GM21619 (cell line): ENCODE measurements around the gene TRIB2.

Experiments used
- ATAC-seq: cut with Tn5 transposase; IDR thresholded peaks from one replicate; pipeline ENCODE4 v1.9.1; 2021; ENCODE audit not compliant: unreplicated experiment

Gene TRIB2

DNA sequence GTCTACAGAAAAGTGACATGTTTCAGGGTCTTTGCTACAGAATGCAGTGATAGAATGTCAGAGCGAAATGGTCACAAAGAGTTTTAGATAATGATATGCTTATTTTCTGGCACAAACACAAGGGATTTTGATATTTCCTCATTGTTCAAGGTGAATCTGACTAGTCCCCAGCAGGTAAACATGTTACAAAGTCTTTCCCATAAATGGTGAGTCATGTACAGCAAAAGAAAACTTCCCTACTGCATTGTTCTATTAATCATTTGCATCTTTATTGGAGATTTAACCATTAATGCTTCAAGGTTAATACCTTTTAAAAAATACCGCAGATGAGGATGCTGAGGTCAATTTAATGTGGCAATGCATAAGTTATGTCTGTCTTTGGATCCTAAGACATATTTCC lies 19.1 kb upstream of the TRIB2 start:
- ATAC-seq: no peak

DNA sequence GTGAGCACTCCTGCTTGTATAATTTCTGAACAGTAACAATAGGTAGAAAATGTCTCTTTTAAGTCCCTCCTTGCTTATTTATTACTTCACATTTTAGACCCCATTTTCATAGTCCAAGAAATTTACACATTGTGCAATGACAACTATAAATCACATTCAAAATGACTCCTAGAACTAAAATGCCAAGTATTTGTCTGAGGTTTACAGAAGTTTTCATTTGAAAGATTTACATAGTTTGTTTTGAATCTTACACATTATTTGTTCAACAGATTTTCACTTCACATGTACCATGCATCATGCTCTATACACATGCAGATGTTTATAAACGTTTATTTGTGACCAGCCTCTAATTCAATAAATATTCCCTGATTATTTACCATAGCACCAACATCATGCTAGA lies 15.7 kb upstream of the TRIB2 start:
- ATAC-seq: no peak

GRCh38 chr2:12701786-12702167 lies 15.0 kb upstream of the TRIB2 start:
- no peak for ATAC-seq

- no peak for ATAC-seq
These were observed 14.3 kb upstream of the TRIB2 start for GRCh38 chr2:12702168-12703121.

DNA sequence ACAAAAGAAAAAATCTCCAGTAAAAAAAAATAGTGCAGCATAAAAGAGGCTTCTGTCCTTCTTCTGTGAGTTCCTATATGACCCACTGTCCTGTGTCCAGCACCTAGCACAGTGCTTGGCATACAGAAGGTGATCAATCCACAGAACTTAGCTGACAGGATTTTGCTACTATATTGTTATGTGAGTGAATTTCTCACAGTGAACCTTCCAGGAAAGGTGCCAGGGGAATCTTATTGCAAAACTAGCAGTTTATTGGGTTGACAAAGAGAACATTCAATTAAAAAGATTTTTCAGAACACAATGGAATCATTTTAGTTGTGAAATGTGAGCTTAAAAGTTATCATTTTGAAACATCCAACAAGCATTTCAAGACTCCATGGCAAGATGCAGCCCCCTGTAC lies 12.4 kb upstream of the TRIB2 start:
- no peak for ATAC-seq

DNA sequence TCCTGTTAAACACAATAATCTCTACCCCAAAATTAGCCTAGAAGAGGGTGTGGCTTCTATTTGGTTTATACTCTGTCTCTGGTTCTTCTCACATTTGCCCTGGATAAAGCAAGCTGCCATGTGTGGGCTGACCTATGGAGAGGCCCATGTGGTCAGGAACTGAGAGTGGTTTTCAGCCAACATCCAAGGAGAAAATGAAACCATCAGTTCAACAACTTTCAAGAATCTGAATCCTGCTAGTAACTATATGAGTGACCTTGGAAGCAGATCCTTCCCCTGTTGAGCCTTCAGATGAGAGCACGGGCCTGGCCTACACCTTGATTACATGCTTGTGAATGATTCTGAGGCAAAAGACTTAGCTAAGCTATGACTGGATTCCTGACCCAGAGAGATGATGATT lies 11.5 kb upstream of the TRIB2 start:
- no peak for ATAC-seq

DNA sequence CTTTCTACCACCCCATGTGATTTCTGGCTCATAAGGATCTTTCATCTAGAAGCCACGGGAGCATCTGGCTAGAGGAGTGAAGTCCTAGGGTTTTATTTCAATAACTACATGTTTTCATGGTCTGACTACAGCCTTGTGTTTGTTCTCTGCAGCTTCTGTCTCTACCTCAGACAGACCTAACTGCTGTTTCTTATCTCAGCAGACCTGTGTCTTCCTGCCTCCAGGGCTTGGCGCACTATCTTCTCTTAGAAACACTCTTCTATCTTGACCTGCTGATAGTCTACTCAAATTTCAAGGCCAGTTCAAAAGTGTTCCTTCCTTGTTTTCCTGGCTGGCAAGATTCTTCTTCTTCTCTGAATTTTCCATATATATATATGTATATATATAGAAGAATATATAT lies 11.0 kb upstream of the TRIB2 start:
- ATAC-seq: no peak

- no peak for ATAC-seq
These were observed 8.1 kb upstream of the TRIB2 start for GRCh38 chr2:12708508-12709206.

DNA sequence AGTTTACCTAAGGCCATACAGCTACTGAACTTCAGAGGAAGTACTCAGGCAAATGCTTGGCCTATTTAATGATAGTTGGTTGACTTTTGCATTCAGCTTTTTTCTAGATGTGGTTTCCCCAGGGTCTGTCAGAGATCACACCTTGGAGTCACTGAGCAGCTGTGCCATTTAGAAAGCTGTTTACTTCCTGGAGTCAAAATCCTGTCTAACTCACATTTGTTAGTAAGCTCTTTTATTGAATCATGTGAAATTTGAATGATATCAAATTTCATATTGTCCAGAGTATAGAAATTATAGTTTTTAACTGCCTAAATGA lies 7.6 kb upstream of the TRIB2 start:
- no peak for ATAC-seq

GRCh38 chr2:12710301-12710700 lies 6.4 kb upstream of the TRIB2 start:
- ATAC-seq: no peak

DNA sequence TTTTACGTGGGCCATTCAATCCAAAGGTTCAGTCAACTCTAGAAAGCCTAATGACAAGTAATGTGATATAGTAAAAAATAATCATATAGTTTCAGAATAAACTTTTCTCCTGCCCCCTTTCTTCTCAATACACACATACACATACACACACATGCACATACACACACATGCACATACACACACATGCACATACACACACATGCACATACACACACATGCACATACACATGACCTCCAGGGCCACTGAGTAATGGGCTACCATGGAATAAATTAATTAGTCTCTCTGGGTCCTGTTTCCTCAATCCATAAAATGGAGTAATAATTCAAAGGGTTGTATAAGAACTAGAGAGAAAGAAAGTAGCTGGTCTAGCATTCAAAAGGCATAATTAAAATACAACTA lies 5.4 kb upstream of the TRIB2 start:
- no peak for ATAC-seq

GRCh38 chr2:12712881-12713280 lies 3.9 kb upstream of the TRIB2 start:
- ATAC-seq: no peak

DNA sequence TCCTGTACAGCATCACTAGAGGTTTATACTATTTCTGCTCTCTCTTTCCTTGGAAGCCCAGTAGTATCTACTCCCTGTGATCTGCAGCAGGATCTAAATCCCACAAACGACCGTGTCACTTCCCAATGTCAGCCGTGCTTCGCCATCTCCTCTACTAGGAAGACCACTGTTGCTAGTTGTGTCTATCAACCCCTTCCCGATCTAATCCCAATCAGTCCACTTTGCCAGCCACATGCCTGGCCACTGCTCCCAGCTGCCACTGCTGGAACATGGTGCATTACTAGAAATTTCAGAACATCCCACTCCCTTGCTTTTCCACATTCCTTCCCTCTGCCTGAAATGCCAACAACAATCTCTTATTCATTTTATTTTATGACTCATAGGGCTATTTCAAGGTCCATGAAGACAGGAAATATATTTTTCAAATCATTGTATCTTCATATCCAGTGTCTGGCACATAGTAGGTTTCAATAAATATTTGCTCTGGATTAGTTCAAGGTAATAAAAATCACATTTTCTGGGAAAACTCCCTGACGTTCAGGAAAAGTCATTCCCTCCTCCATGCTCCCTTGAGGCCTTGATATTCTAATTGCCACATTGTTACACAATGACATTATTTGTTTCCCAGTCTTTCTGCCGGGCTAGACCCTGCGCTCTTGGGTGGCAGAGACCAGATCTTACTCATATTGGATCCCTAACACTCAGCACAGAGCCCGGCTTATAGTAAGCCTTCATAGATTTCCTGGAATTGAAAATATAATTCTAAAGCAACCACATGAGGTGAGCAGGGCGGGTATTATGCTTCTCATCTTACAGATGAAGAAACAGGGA lies 2.1 kb upstream of the TRIB2 start:
- ATAC-seq: no peak

DNA sequence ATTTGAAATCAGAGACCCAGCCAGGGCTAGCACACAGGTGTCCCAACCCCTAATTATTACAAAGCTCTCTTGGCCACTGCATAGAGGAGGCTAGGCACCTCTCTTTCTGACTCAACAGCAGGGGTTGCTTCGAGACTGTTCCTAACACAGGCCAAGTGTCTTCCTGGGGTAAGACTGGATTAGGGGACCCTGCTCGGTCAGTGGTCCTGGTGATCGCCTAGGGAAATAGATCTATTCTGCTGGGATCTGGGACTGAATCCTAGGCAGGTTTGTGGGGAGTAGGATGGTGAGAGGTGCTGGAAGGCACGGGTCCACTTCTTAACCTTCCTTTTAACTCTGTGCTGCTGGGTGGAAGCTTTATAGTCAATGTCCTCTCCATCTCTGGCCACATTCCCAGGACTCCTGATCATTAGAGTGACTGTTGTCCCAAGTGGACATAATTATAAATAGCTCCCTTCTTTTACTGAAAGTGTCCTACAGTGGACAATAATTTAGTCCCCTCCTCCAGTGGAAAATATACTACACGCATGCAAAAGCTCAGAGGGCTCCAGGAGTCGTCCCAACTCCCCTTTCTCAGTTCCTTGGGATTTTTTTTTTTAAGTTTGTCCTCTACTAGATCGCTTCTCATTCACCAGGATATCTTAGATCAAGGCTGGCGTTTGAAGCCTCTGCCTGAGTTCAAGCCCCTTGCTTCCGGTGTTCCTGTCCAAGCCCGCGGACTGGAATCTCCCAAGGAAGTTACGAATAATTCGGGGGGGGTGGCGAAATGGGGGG lies 1.3 kb upstream of the TRIB2 start:
- ATAC-seq: no peak

- no peak for ATAC-seq
These were observed 779 bp upstream of the TRIB2 start for GRCh38 chr2:12716032-12716281.

- ATAC-seq: no peak
These were observed 667 bp downstream of the TRIB2 start for GRCh38 chr2:12717191-12718014.

DNA sequence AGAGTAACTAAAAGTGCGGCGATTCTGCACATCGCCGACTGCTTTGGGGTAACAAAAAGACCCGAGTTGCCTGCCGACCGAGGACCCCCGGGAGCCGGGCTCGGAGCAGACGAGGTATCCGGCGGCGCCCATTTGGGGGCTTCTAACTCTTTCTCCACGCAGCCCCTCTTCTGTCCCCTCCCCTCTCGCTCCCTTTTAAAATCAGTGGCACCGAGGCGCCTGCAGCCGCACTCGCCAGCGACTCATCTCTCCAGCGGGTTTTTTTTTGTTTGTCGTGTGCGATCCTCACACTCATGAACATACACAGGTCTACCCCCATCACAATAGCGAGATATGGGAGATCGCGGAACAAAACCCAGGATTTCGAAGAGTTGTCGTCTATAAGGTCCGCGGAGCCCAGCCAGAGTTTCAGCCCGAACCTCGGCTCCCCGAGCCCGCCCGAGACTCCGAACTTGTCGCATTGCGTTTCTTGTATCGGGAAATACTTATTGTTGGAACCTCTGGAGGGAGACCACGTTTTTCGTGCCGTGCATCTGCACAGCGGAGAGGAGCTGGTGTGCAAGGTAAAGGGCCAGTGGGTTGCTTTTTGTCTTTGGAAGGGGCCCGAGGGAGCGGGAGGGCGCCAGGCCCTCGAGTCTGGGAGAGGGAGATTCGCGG lies 1.4 kb downstream of the TRIB2 start:
- ATAC-seq: no peak

- ATAC-seq: no peak
These were observed 2.1 kb downstream of the TRIB2 start for GRCh38 chr2:12718711-12719399.
